ENCODE measurements around the gene ZIC4.

The ZIC4 gene

GRCh38 chr3:147417551-147418295 is 11.4 kb upstream of the ZIC4 start (continued):
- no peak for TF ChIP-seq CSRNP3 (CRISPR knock-in tag; IDR thresholded peaks at IDR 0.05)
- TF ChIP-seq OSR1 (CRISPR knock-in tag; IDR thresholded peaks at IDR 0.05), result no peak
- TF ChIP-seq CREB5 (CRISPR knock-in tag; IDR thresholded peaks at IDR 0.05; ENCODE audit: low read depth), result no peak
- TF ChIP-seq ARNTL (CRISPR knock-in tag; IDR thresholded peaks at IDR 0.05; ENCODE audit: borderline replicate concordance, low read depth), result no peak

- TF ChIP-seq CREB5 (CRISPR knock-in tag; IDR thresholded peaks at IDR 0.05; ENCODE audit: low read depth) (no peak), TCF4 (CRISPR knock-in tag; IDR thresholded peaks at IDR 0.05; ENCODE audit: borderline replicate concordance) (no peak), PPARA (CRISPR knock-in tag; IDR thresholded peaks at IDR 0.05; ENCODE audit: borderline replicate concordance) (no peak), ZC3H10 (CRISPR knock-in tag; IDR thresholded peaks at IDR 0.05) (no peak), BACH2 (CRISPR knock-in tag; IDR thresholded peaks at IDR 0.05; ENCODE audit: borderline replicate concordance) (no peak), ISL1 (CRISPR knock-in tag; IDR thresholded peaks at IDR 0.05) (no peak), ZNF70 (CRISPR knock-in tag; IDR thresholded peaks at IDR 0.05) (no peak), ZNF565 (CRISPR knock-in tag; conservative IDR thresholded peaks at IDR 0.05; ENCODE audit: low read depth) (no peak), GLIS3 (CRISPR knock-in tag; IDR thresholded peaks at IDR 0.05) (no peak), SNAI2 (CRISPR knock-in tag; IDR thresholded peaks at IDR 0.05) (no peak), ZFP3 (CRISPR knock-in tag; IDR thresholded peaks at IDR 0.05) (no peak), CSRNP3 (CRISPR knock-in tag; IDR thresholded peaks at IDR 0.05) (no peak), ZFP30 (CRISPR knock-in tag; IDR thresholded peaks at IDR 0.05) (no peak), PATZ1 (CRISPR knock-in tag; IDR thresholded peaks at IDR 0.05; ENCODE audit: borderline replicate concordance) (no peak), ESRRG (CRISPR knock-in tag; IDR thresholded peaks at IDR 0.05) (no peak), ARNTL (CRISPR knock-in tag; IDR thresholded peaks at IDR 0.05; ENCODE audit: borderline replicate concordance, low read depth) (no peak), RARB (CRISPR knock-in tag; IDR thresholded peaks at IDR 0.05) (no peak), CSDC2 (CRISPR knock-in tag; IDR thresholded peaks at IDR 0.05) (no peak), OSR1 (CRISPR knock-in tag; IDR thresholded peaks at IDR 0.05) (no peak)
- no peak for ATAC-seq
These were observed 10.6 kb upstream of the ZIC4 start for GRCh38 chr3:147416931-147417330.

- TF ChIP-seq ZFP30 (CRISPR knock-in tag; IDR thresholded peaks at IDR 0.05), result no peak
- no peak for TF ChIP-seq ISL1 (CRISPR knock-in tag; IDR thresholded peaks at IDR 0.05)
- TF ChIP-seq CREB5 (CRISPR knock-in tag; IDR thresholded peaks at IDR 0.05; ENCODE audit: low read depth), result no peak
- no peak for TF ChIP-seq TCF4 (CRISPR knock-in tag; IDR thresholded peaks at IDR 0.05; ENCODE audit: borderline replicate concordance)
- no peak for TF ChIP-seq OSR1 (CRISPR knock-in tag; IDR thresholded peaks at IDR 0.05)
- no peak for TF ChIP-seq TOX (CRISPR knock-in tag; IDR thresholded peaks at IDR 0.05; ENCODE audit: borderline replicate concordance)
- TF ChIP-seq GLIS3 (CRISPR knock-in tag; IDR thresholded peaks at IDR 0.05), result no peak
- TF ChIP-seq ZNF8 (CRISPR knock-in tag; IDR thresholded peaks at IDR 0.05), result no peak
- TF ChIP-seq RARB (CRISPR knock-in tag; IDR thresholded peaks at IDR 0.05), result no peak
- TF ChIP-seq ARNTL (CRISPR knock-in tag; IDR thresholded peaks at IDR 0.05; ENCODE audit: borderline replicate concordance, low read depth), result no peak
- TF ChIP-seq, protein P1, sequence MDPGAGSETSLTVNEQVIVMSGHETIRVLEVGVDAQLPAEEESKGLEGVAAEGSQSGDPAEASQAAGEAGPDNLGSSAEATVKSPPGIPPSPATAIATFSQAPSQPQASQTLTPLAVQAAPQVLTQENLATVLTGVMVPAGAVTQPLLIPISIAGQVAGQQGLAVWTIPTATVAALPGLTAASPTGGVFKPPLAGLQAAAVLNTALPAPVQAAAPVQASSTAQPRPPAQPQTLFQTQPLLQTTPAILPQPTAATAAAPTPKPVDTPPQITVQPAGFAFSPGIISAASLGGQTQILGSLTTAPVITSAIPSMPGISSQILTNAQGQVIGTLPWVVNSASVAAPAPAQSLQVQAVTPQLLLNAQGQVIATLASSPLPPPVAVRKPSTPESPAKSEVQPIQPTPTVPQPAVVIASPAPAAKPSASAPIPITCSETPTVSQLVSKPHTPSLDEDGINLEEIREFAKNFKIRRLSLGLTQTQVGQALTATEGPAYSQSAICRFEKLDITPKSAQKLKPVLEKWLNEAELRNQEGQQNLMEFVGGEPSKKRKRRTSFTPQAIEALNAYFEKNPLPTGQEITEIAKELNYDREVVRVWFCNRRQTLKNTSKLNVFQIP (CRISPR knock-in tag; IDR thresholded peaks at IDR 0.05; ENCODE audit: borderline replicate concordance, low read depth), result no peak
- no peak for TF ChIP-seq SNAI2 (CRISPR knock-in tag; IDR thresholded peaks at IDR 0.05)
- TF ChIP-seq PATZ1 (CRISPR knock-in tag; IDR thresholded peaks at IDR 0.05; ENCODE audit: borderline replicate concordance), result no peak
- no peak for TF ChIP-seq ZC3H10 (CRISPR knock-in tag; IDR thresholded peaks at IDR 0.05)
- ATAC-seq, result no peak
These were observed 9.5 kb upstream of the ZIC4 start for GRCh38 chr3:147415874-147416273.
